WERI-Rb-1 (cell line): ENCODE results near the gene OR10G6.
"Not testable (repeated sequence)": the region's sequence is repeated elsewhere in the genome, so short reads cannot be mapped to it uniquely, and the experiment has no call there.

Experiments
- DNase-seq: peaks from one replicate; pipeline ENCODE4 v3.0.0-alpha.2; 2020
- H3K27ac ChIP-seq: fragments of 250-450 bp; sonication (Bioruptor Pico); 2 replicates; pipeline ENCODE4 v1.5.1; 2020; ENCODE audit warnings: mild to moderate bottlenecking, moderate library complexity
- H3K27me3 ChIP-seq: fragments of 250-450 bp; sonication (Bioruptor Pico); 2 replicates; pipeline ENCODE4 v1.5.1; 2021; ENCODE audit warnings: mild to moderate bottlenecking, low read depth, moderate library complexity; ENCODE audit not compliant: insufficient read depth, severe bottlenecking
- H3K36me3 ChIP-seq: fragments of 250-450 bp; sonication (Bioruptor Pico); 2 replicates; pipeline ENCODE4 v1.5.1; 2020; ENCODE audit warnings: mild to moderate bottlenecking, moderate library complexity
- H3K4me3 ChIP-seq: 2 replicates; pipeline ENCODE4 v1.5.1; 2011; ENCODE audit warnings: low read depth, mild to moderate bottlenecking, control low read depth, low read length
- H3K9me3 ChIP-seq: fragments of 250-450 bp; sonication (Bioruptor Pico); 2 replicates; pipeline ENCODE4 v1.5.1; 2021; ENCODE audit warnings: mild to moderate bottlenecking, moderate library complexity; ENCODE audit not compliant: severe bottlenecking
- CTCF ChIP-seq: IDR thresholded peaks from 2 replicates; pipeline ENCODE4 v1.5.1; 2011; ENCODE audit warnings: low read depth, mild to moderate bottlenecking, control low read depth, inconsistent platforms, low read length

OR10G6 gene

DNA sequence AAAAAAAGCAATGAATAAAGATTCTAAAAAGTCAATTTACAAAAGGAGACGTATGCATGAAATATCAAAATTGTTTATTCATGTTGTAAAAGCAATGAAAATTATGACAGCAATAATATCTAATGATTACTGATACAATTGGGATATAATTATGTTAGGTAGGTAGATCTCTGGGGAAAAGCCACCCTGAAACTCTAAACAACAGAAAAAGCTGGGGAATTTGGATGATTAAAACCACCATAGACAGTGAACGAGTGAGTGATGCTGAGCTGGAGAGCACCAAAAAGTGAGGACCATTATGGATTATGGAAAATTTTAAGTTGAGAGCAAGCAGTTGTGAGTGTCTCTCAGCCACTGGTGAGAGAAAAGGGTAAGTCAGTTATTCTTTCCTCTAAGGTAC lies 31.5 kb upstream of the OR10G6 start, which contains the start of gene OR10G8:
TSS of gene OR10G8 (plus strand) at position 301 of the 400 bp plus-strand sequence. CDS start 2,825 bp downstream, outside the sequence.
- no peak for DNase-seq
- Histone ChIP-seq H3K27me3 (no peaks in the 10 kb centered on the region), H3K4me3 (no peak within 1 kb of the TSS), H3K36me3 (no peaks in the 10 kb centered on the region), H3K27ac (no peak within 1 kb of the TSS), H3K9me3 (no peaks in the 10 kb centered on the region)
- no peak for TF ChIP-seq CTCF

DNA sequence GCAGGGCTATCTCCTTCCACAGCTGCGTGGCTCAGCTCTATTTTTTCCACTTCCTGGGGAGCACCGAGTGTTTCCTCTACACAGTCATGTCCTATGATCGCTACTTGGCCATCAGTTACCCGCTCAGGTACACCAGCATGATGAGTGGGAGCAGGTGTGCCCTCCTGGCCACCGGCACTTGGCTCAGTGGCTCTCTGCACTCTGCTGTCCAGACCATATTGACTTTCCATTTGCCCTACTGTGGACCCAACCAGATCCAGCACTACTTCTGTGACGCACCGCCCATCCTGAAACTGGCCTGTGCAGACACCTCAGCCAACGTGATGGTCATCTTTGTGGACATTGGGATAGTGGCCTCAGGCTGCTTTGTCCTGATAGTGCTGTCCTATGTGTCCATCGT lies 20.9 kb upstream of the OR10G6 start:
- not testable (repeated sequence) for DNase-seq, H3K27ac ChIP-seq, H3K9me3 ChIP-seq, H3K4me3 ChIP-seq, H3K36me3 ChIP-seq, H3K27me3 ChIP-seq

DNA sequence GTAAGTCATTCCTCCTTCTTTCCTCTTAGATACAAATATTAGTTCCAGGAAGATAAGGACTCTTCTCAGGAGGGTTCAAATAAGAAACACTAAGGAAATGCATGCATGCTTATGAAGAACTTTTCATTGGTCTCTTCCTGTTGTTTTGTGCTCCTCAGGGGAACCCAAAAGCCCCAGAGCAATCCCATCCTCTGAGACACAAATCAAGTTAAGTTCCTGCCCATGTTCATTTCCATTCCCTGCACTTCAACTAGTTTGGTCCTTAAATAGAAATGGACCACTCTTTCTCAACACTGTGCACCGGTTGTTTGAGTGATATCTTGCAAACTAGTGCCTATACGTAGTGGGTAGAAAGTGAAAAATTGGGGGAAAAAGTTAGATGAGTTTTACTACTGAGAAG lies 17.7 kb upstream of the OR10G6 start, which contains the start of gene OR10G4:
TSS of gene OR10G4 (plus strand) at position 301 of the 400 bp plus-strand sequence. CDS start 2,578 bp downstream, outside the sequence.
- Histone ChIP-seq H3K27ac (no peak within 1 kb of the TSS), H3K36me3 (no peaks in the 10 kb centered on the region), H3K4me3 (no peak within 1 kb of the TSS), H3K27me3 (no peaks in the 10 kb centered on the region), H3K9me3 (no peaks in the 10 kb centered on the region)
- no peak for DNase-seq
- TF ChIP-seq CTCF, result no peak

DNA sequence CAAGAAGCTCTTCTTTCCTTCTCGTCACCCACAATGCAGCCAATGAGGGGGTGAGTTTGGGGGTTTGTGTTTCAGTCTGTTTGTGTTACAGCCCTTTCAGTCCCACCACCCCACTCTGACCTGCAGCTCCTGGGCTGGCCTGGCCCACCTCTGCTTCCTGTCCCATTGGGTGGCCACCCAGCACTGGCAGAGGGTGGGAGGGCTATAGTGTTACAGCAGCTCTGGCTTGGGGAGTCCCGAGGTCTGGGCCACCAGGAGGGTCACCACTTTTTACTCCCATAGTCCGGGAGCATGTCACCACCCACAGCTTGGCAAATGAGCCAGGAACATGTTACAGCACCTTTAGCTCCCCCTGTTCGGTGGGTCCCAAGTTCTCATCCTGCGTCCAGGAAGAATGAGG lies 15.7 kb downstream of the OR10G6 start:
- H3K36me3 ChIP-seq, result no peaks in the 10 kb centered on the region
- H3K27me3 ChIP-seq, result no peaks in the 10 kb centered on the region
- no peak overlapping the region for H3K27ac ChIP-seq
- DNase-seq, result no peak
- no peak for TF ChIP-seq CTCF
- H3K9me3 ChIP-seq, result no peaks in the 10 kb centered on the region
- no peak overlapping the region for H3K4me3 ChIP-seq

DNA sequence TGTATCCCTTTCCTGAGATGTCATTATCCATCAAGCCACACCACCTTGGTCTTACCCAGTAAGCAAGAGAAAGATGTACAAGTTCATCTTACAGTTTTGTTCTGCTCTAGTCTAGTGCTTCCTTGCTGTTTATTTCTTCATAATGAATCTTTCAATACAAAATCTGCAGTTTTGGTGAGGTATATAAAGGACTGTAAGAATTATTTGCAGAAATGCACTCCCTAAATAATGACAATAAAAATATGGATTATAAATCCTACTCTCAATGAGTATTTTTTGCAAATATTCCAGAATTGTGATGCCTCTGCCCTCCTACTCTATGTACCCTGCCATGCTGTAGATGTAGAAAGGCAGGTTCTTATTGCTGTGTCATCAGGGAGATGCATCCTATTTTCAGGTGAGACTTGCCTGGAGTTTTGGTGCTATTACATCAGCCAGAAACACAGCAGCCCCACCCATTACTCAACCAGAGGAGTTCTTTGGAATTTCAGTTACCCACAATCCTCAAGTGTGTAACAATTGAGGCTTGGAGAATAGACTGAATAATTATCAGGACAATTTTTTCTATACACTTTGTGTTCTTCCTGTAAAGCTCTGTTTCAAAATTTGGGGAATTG lies 17.1 kb downstream of the OR10G6 start, which contains the start of gene OR10S1:
TSS of gene OR10S1 (minus strand) at position 51 of the 617 bp plus-strand sequence. CDS start 117 bp downstream, outside the sequence.
- Histone ChIP-seq H3K9me3 (no peaks in the 10 kb centered on the region), H3K36me3 (no peaks in the 10 kb centered on the region), H3K27ac (no peak within 1 kb of the TSS), H3K4me3 (no peak within 1 kb of the TSS), H3K27me3 (no peaks in the 10 kb centered on the region)
- DNase-seq, result no peak
- no peak for TF ChIP-seq CTCF

DNA sequence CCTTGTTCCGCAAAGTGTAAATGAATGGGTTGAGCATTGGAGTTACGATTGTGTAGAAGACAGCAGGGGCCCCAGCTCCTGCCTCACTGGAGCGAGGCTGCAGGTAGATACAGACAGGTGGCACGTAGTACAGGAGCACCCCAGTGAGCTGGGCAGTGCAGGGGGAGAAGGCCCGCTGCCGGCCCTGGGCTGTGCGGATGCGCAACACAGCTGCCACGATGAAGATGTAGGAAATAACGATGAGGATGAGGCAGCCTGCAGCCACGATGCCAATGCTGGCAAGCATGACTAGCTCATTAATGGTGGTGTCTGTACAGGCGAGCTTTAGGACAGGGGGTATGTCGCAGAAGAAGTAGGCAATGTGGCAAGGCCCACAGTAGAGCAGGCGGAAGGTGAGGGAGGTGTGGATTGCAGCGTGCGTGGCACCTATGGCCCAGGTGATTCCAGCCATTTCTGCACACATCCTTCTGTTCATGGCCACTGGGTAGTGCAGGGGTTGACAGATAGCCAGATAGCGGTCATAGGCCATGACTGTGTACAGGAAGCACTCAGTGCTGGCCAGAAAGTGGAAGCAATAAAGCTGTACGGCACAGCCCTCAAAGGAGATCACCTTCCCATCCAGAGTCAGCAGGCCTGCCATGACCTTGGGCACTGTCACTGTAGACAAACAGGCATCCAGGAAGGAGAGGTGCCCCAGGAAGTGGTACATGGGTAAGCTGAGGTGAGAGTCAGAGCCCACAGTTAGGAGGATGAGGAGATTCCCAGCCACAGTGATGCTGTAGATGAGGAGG lies 18.0 kb downstream of the OR10G6 start:
- Histone ChIP-seq H3K27me3 (no peaks in the 10 kb centered on the region), H3K9me3 (no peaks in the 10 kb centered on the region), H3K36me3 (no peaks in the 10 kb centered on the region), H3K4me3 (no peak overlapping the region), H3K27ac (no peak overlapping the region)
- DNase-seq, result no peak
- no peak for TF ChIP-seq CTCF
